ENCODE data around the gene TRIM65.
"Not testable (repeated sequence)": the region's sequence is repeated elsewhere in the genome, so short reads cannot be mapped to it uniquely, and the experiment has no call there.

The TRIM65 gene

GRCh38 chr17:75856062-75856756, 40.5 kb downstream of the TRIM65 start:
- H3K36me3 ChIP-seq (ENCODE audit: insufficient read depth, low read length) = peaks cover 5% of the 10 kb centered on the region
- WGBS = 4% methylated on average over 24 of the region's 24 CpGs
- peak overlapping the region; percentile 97 for H3K27ac ChIP-seq (ENCODE audit: low read depth, low read length)
- H3K9me3 ChIP-seq (ENCODE audit: insufficient read depth, low read depth, low read length) = no peaks in the 10 kb centered on the region
- H3K4me3 ChIP-seq (ENCODE audit: low read length) = peak overlapping the region; percentile 90
- no peaks in the 10 kb centered on the region for H3K27me3 ChIP-seq (ENCODE audit: insufficient read depth, low read length)
- H3K4me1 ChIP-seq (ENCODE audit: insufficient read depth, low read length) = peaks cover 10% of the 10 kb centered on the region
- H3K9ac ChIP-seq (ENCODE audit: low read depth, low read length) = peak overlapping the region; percentile 87

- Histone ChIP-seq H3K9me3 (ENCODE audit: insufficient read depth, low read depth, low read length) (no peaks in the 10 kb centered on the region), H3K27me3 (ENCODE audit: insufficient read depth, low read length) (no peaks in the 10 kb centered on the region), H3K4me3 (ENCODE audit: low read length) (peak within 1 kb of the TSS; percentile 90), H3K36me3 (ENCODE audit: insufficient read depth, low read length) (peaks cover 12% of the 10 kb centered on the region), H3K4me1 (ENCODE audit: insufficient read depth, low read length) (peaks cover 10% of the 10 kb centered on the region), H3K9ac (ENCODE audit: low read depth, low read length) (peak within 1 kb of the TSS; percentile 87), H3K27ac (ENCODE audit: low read depth, low read length) (peak within 1 kb of the TSS; percentile 97)
- under 1% methylated on average over 58 of the region's 58 CpGs for WGBS
Measured at GRCh38 chr17:75855310-75856061, 41.3 kb downstream of the TRIM65 start, which contains the start of gene WBP2. TSS of gene WBP2 (minus strand) at chr17:75855335. CDS start at chr17:75855297, 38 bp downstream.

- Histone ChIP-seq H3K4me1 (ENCODE audit: insufficient read depth, low read length) (peaks cover 10% of the 10 kb centered on the region), H3K4me3 (ENCODE audit: low read length) (peak overlapping the region; percentile 90), H3K36me3 (ENCODE audit: insufficient read depth, low read length) (peaks cover 14% of the 10 kb centered on the region), H3K27me3 (ENCODE audit: insufficient read depth, low read length) (no peaks in the 10 kb centered on the region), H3K9ac (ENCODE audit: low read depth, low read length) (peak overlapping the region; percentile 45), H3K27ac (ENCODE audit: low read depth, low read length) (no peak overlapping the region), H3K9me3 (ENCODE audit: insufficient read depth, low read depth, low read length) (no peaks in the 10 kb centered on the region)
- WGBS = under 1% methylated on average over 19 of the region's 19 CpGs
Measured at GRCh38 chr17:75854881-75855309, 41.9 kb downstream of the TRIM65 start.

- Histone ChIP-seq H3K36me3 (ENCODE audit: insufficient read depth, low read length) (peaks cover 21% of the 10 kb centered on the region), H3K9ac (ENCODE audit: low read depth, low read length) (peak overlapping the region; percentile 45), H3K4me3 (ENCODE audit: low read length) (peak overlapping the region; percentile 90), H3K27ac (ENCODE audit: low read depth, low read length) (no peak overlapping the region), H3K27me3 (ENCODE audit: insufficient read depth, low read length) (no peaks in the 10 kb centered on the region), H3K9me3 (ENCODE audit: insufficient read depth, low read depth, low read length) (no peaks in the 10 kb centered on the region), H3K4me1 (ENCODE audit: insufficient read depth, low read length) (peaks cover 10% of the 10 kb centered on the region)
- 43% methylated on average over 7 of the region's 7 CpGs for WGBS
Measured at GRCh38 chr17:75854101-75854748, 42.5 kb downstream of the TRIM65 start.

- Histone ChIP-seq H3K9ac (ENCODE audit: low read depth, low read length) (no peak overlapping the region), H3K4me1 (ENCODE audit: insufficient read depth, low read length) (peaks cover 10% of the 10 kb centered on the region), H3K27ac (ENCODE audit: low read depth, low read length) (no peak overlapping the region), H3K36me3 (ENCODE audit: insufficient read depth, low read length) (peaks cover 27% of the 10 kb centered on the region), H3K27me3 (ENCODE audit: insufficient read depth, low read length) (no peaks in the 10 kb centered on the region), H3K9me3 (ENCODE audit: insufficient read depth, low read depth, low read length) (no peaks in the 10 kb centered on the region), H3K4me3 (ENCODE audit: low read length) (no peak overlapping the region)
- WGBS = 90% methylated on average over 6 of the region's 7 CpGs
Measured at GRCh38 chr17:75853433-75853832, 43.3 kb downstream of the TRIM65 start.

GRCh38 chr17:75851693-75851991, 45.1 kb downstream of the TRIM65 start:
- not testable (repeated sequence) for H3K4me1 ChIP-seq (ENCODE audit: insufficient read depth, low read length); H3K9ac ChIP-seq (ENCODE audit: low read depth, low read length); H3K27me3 ChIP-seq (ENCODE audit: insufficient read depth, low read length); H3K9me3 ChIP-seq (ENCODE audit: insufficient read depth, low read depth, low read length); H3K27ac ChIP-seq (ENCODE audit: low read depth, low read length); H3K4me3 ChIP-seq (ENCODE audit: low read length)
- peaks cover 44% of the 10 kb centered on the region for H3K36me3 ChIP-seq (ENCODE audit: insufficient read depth, low read length)
- 97% methylated on average over 15 of the region's 15 CpGs for WGBS

GRCh38 chr17:75850928-75851692, 45.6 kb downstream of the TRIM65 start:
- Histone ChIP-seq H3K27ac (ENCODE audit: low read depth, low read length) (no peak overlapping the region), H3K4me3 (ENCODE audit: low read length) (no peak overlapping the region), H3K9me3 (ENCODE audit: insufficient read depth, low read depth, low read length) (no peaks in the 10 kb centered on the region), H3K36me3 (ENCODE audit: insufficient read depth, low read length) (peaks cover 48% of the 10 kb centered on the region), H3K27me3 (ENCODE audit: insufficient read depth, low read length) (no peaks in the 10 kb centered on the region), H3K4me1 (ENCODE audit: insufficient read depth, low read length) (peaks cover 6% of the 10 kb centered on the region; the same call in 1 of the 2 replicates), H3K9ac (ENCODE audit: low read depth, low read length) (no peak overlapping the region)
- WGBS = 97% methylated on average over 12 of the region's 12 CpGs

- H3K9me3 ChIP-seq (ENCODE audit: insufficient read depth, low read depth, low read length) = no peaks in the 10 kb centered on the region
- H3K36me3 ChIP-seq (ENCODE audit: insufficient read depth, low read length) = peaks cover 48% of the 10 kb centered on the region
- H3K4me1 ChIP-seq (ENCODE audit: insufficient read depth, low read length) = peaks cover 6% of the 10 kb centered on the region; the same call in 1 of the 2 replicates
- WGBS = 93% methylated on average over 9 of the region's 9 CpGs
- no peaks in the 10 kb centered on the region for H3K27me3 ChIP-seq (ENCODE audit: insufficient read depth, low read length)
- no peak overlapping the region for H3K9ac ChIP-seq (ENCODE audit: low read depth, low read length)
- no peak overlapping the region for H3K4me3 ChIP-seq (ENCODE audit: low read length)
- no peak overlapping the region for H3K27ac ChIP-seq (ENCODE audit: low read depth, low read length)
Measured at GRCh38 chr17:75849724-75850123, 47.0 kb downstream of the TRIM65 start.

- no peak overlapping the region for H3K4me3 ChIP-seq (ENCODE audit: low read length)
- H3K27ac ChIP-seq (ENCODE audit: low read depth, low read length) = no peak overlapping the region
- H3K36me3 ChIP-seq (ENCODE audit: insufficient read depth, low read length) = peaks cover 48% of the 10 kb centered on the region
- 96% methylated on average over 11 of the region's 11 CpGs for WGBS
- peaks cover 3% of the 10 kb centered on the region; the same call in 1 of the 2 replicates for H3K4me1 ChIP-seq (ENCODE audit: insufficient read depth, low read length)
- no peaks in the 10 kb centered on the region for H3K27me3 ChIP-seq (ENCODE audit: insufficient read depth, low read length)
- H3K9me3 ChIP-seq (ENCODE audit: insufficient read depth, low read depth, low read length) = no peaks in the 10 kb centered on the region
- H3K9ac ChIP-seq (ENCODE audit: low read depth, low read length) = no peak overlapping the region
Measured at GRCh38 chr17:75849279-75849646, 47.5 kb downstream of the TRIM65 start.

- Histone ChIP-seq H3K27me3 (ENCODE audit: insufficient read depth, low read length) (no peaks in the 10 kb centered on the region), H3K9me3 (ENCODE audit: insufficient read depth, low read depth, low read length) (no peaks in the 10 kb centered on the region), H3K36me3 (ENCODE audit: insufficient read depth, low read length) (peaks cover 48% of the 10 kb centered on the region), H3K4me3 (ENCODE audit: low read length) (no peak overlapping the region), H3K4me1 (ENCODE audit: insufficient read depth, low read length) (no peaks in the 10 kb centered on the region), H3K9ac (ENCODE audit: low read depth, low read length) (no peak overlapping the region), H3K27ac (ENCODE audit: low read depth, low read length) (peak overlapping the region; percentile 48; the same call in 1 of the 2 replicates)
- WGBS = 61% methylated on average over 16 of the region's 16 CpGs
Measured at GRCh38 chr17:75848523-75849278, 48.0 kb downstream of the TRIM65 start.
